B cell (primary cell): ENCODE data around the gene GIGYF2.

ENCODE experiments used
- CTCF ChIP-seq: fragments of 200-600 bp; IDR thresholded peaks from one replicate; pipeline ENCODE4 v1.8.0; 2022; ENCODE audit warnings: antibody characterized with exemption, mild to moderate bottlenecking
- EZH2 ChIP-seq: IDR thresholded peaks from 2 replicates; pipeline ENCODE4 v1.6.1; 2012; ENCODE audit warnings: borderline replicate concordance, low read depth, mild to moderate bottlenecking, moderate library complexity, low read length; ENCODE audit not compliant: insufficient read depth, poor library complexity, severe bottlenecking

- no peak for TF ChIP-seq CTCF
- no peak for TF ChIP-seq EZH2
Observed at GRCh38 chr2:232723027-232723426, 25.9 kb downstream of the GIGYF2 start.
